GM20431 (cell line): ENCODE measurements around the gene ERF.

ENCODE experiments used
- in situ Hi-C: fragments of 300-500 bp; cut with MseI, MboI; formaldehyde crosslinking; loops from one replicate; pipeline ENCODE4 v1.15.0; 2020; ENCODE audit warnings: low sequenced_read_pairs; ENCODE audit not compliant: unreplicated experiment

Gene ERF

GRCh38 chr19:42198676-42199439 lies 56.1 kb downstream of the ERF start:
- in situ Hi-C loops = no loop called here
